Measurements from ENCODE around the gene DEPDC4. TPM values are rescaled to one million over a fixed set of nuclear protein-coding genes. Genes with fewer than 3 reads are reported as not detected.

The DEPDC4 gene
- total RNA-seq, 1 donor from 2014 or later: 2.1 TPM

DNA sequence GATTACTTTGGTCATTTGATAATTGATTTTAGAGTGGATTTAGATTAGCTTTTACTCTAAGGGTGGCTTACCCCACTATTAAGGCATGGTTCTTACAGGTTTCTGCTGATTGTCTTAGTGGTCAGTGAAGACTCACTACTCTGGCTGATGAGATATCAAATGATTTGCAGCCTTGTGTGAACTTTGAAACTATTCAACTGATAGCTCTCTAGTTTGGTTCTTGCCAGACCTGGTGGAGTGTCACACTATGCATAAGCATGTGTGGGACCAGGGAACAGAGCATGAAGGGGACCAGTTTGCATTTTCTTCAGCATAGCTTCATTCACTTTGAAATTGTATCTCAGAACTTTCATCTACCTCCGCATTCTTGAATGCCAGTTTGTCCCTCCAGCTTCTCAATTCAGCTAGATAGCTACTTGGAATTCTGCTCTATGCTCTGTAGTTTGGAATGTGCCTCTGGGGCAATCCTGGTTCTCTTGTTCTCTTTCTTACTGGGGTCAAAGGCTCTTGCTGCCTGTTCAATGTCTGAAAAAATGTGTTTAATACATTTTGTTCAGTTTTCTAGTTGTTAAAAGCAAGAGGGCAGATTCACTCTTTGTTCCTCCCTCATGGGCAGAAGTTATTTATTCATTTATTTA lies 12.8 kb upstream of the DEPDC4 start:
- no peaks in the 10 kb centered on the region for H3K27me3 ChIP-seq (ENCODE audit: control insufficient read depth, insufficient read depth, low read length)
- no peak overlapping the region for H3K4me3 ChIP-seq (ENCODE audit: low read depth, low read length)
- FAIRE-seq (no peak), DNase-seq (ENCODE audit: low read depth) (no peak)
- no peaks in the 10 kb centered on the region for H3K36me3 ChIP-seq (ENCODE audit: control insufficient read depth, insufficient read depth, low read length)
- TF ChIP-seq, protein P1, sequence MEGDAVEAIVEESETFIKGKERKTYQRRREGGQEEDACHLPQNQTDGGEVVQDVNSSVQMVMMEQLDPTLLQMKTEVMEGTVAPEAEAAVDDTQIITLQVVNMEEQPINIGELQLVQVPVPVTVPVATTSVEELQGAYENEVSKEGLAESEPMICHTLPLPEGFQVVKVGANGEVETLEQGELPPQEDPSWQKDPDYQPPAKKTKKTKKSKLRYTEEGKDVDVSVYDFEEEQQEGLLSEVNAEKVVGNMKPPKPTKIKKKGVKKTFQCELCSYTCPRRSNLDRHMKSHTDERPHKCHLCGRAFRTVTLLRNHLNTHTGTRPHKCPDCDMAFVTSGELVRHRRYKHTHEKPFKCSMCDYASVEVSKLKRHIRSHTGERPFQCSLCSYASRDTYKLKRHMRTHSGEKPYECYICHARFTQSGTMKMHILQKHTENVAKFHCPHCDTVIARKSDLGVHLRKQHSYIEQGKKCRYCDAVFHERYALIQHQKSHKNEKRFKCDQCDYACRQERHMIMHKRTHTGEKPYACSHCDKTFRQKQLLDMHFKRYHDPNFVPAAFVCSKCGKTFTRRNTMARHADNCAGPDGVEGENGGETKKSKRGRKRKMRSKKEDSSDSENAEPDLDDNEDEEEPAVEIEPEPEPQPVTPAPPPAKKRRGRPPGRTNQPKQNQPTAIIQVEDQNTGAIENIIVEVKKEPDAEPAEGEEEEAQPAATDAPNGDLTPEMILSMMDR (IDR thresholded peaks at IDR 0.05; ENCODE audit: insufficient read depth, low read length, severe bottlenecking): no peak

DNA sequence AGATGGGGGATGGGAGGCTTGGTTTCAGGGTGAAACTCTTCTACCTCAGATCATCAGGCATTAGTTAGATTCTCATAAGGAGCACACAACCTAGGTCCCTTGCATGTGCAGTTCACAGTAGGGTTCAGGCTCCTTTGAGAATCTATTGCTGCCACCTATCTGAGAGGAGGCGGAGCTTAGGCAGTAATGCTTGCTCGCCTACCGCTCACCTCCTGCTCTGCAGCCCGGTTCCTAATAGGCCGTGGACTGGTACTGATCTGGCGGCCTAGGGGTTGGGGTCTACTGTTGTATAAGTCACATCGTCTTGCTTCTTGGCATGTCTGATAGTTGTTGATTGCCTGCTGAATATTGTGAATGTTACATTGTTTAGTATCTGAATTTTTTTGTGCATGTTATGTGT lies 12.3 kb upstream of the DEPDC4 start:
- no peaks in the 10 kb centered on the region for H3K27me3 ChIP-seq (ENCODE audit: control insufficient read depth, insufficient read depth, low read length)
- H3K4me3 ChIP-seq (ENCODE audit: low read depth, low read length): no peak overlapping the region
- no peaks in the 10 kb centered on the region for H3K36me3 ChIP-seq (ENCODE audit: control insufficient read depth, insufficient read depth, low read length)
- DNase-seq (ENCODE audit: low read depth) (no peak), FAIRE-seq (peak; percentile 23)
- TF ChIP-seq, protein P1 (IDR thresholded peaks at IDR 0.05; ENCODE audit: insufficient read depth, low read length, severe bottlenecking): no peak

DNA sequence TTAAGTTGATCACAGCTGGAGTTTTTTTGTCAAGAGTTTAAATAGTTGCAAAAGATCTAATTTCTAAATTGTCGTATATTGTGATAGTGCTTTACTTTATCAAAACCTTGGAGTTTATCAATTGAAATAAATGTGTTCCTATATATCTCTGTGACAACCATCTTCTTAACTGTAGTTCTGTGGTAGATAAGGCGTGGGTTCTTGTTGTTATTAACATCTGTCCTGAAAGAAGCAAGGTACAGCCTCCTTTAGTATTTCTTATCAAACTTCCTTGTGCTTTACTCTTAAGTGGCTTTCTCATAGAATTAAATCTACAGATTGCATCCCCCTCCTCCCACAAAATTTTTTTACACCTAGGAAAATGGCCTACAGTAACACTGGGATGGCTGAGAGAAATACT lies 7.4 kb upstream of the DEPDC4 start:
- Histone ChIP-seq H3K27me3 (ENCODE audit: control insufficient read depth, insufficient read depth, low read length) (no peaks in the 10 kb centered on the region), H3K4me3 (ENCODE audit: low read depth, low read length) (no peak overlapping the region), H3K36me3 (ENCODE audit: control insufficient read depth, insufficient read depth, low read length) (no peaks in the 10 kb centered on the region)
- DNase-seq (ENCODE audit: low read depth) (no peak), FAIRE-seq (no peak)
- TF ChIP-seq, protein P1 (IDR thresholded peaks at IDR 0.05; ENCODE audit: insufficient read depth, low read length, severe bottlenecking): no peak

DNA sequence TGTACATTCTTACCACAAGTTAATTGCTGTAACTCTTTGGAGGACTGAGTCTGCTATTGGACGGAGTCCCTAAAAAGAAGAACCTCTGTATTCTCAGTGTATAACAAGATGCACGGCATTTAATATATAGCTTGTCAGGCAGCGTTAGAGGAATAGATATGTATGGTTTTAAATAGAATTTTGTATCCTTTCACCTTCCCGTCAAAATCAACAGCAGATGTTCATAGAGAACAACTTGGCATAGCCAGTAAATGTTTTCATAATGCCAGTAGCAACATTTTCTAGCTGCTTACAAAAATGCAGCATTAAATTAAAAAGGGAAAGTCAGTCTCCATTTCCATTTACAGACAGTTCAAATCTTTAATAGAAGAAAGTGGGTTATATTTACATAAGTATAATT lies 6.9 kb upstream of the DEPDC4 start:
- TF ChIP-seq, protein P1 (IDR thresholded peaks at IDR 0.05; ENCODE audit: insufficient read depth, low read length, severe bottlenecking): no peak
- no peak for FAIRE-seq
- DNase-seq (ENCODE audit: low read depth): no peak
- Histone ChIP-seq H3K4me3 (ENCODE audit: low read depth, low read length) (no peak overlapping the region), H3K36me3 (ENCODE audit: control insufficient read depth, insufficient read depth, low read length) (no peaks in the 10 kb centered on the region), H3K27me3 (ENCODE audit: control insufficient read depth, insufficient read depth, low read length) (no peaks in the 10 kb centered on the region)

DNA sequence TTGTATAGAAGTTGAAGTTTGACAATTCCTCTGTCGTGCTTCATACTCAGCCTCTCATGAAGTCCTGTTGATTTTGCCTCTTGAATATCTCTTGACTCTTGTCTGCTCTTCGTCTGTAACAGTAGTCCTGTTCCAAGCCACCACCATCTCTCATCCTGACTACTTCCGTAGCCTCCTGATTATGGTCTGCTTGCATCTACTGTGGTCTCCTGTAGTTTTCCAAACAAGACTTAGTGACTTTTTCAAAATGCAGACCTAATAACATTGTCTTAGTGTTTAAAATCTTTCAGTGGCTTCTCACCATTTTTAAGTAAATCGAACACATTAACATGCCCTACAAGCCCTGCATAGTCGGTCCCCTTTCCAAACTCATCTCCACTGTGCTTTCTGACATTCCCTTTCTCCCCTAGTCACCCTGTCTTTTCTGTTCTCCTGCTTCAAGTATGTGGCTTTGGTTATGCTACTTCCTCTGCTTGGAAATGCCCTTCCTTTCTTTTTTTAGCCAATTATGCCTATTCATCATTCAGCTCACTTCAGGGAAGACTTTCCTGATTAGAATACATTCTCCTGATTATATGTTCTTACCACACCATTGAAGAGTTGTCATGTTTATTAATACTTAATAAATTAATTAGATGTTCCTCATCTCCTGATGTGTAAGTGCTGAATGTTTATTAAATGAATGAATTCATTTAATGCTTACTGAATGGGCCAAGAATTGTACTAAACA lies 2.1 kb upstream of the DEPDC4 start:
- Histone ChIP-seq H3K36me3 (ENCODE audit: control insufficient read depth, insufficient read depth, low read length) (no peaks in the 10 kb centered on the region), H3K4me3 (ENCODE audit: low read depth, low read length) (peak overlapping the region; percentile 75), H3K27me3 (ENCODE audit: control insufficient read depth, insufficient read depth, low read length) (no peaks in the 10 kb centered on the region)
- DNase-seq (ENCODE audit: low read depth) (peak; percentile 14), FAIRE-seq (no peak)
- TF ChIP-seq, protein P1 (IDR thresholded peaks at IDR 0.05; ENCODE audit: insufficient read depth, low read length, severe bottlenecking): no peak

Measured in bronchial epithelial cell (primary cell).